Measurements from ENCODE around the gene LIMS2.
A peak's percentile ranks its signal among the peaks of the same experiment; 100 is the strongest.

LIMS2 gene

GRCh38 chr2:127685410-127686080, 10.2 kb upstream of the LIMS2 start:
- Histone ChIP-seq H3K9ac (ENCODE audit: low read length in 5 of 5) (no peak overlapping the region), H3K27ac (ENCODE audit: low read depth, low read length) (no peak overlapping the region), H3K36me3 (ENCODE audit: control insufficient read depth in 5 of 5, insufficient read depth in 5 of 5, low read length in 5 of 5) (no peaks in the 10 kb centered on the region), H3K27me3 (ENCODE audit: control insufficient read depth in 5 of 5, insufficient read depth in 4 of 5, low read length in 5 of 5) (no peaks in the 10 kb centered on the region), H3K9me3 (ENCODE audit: control insufficient read depth in 5 of 5, low read length in 5 of 5) (peaks cover 0 to 8% (median under 1%) of the 10 kb centered on the region in 5 donors), H3K4me1 (ENCODE audit: control insufficient read depth in 5 of 5, insufficient read depth in 5 of 5, low read length in 5 of 5) (peaks cover 0 to 34% (median 23%) of the 10 kb centered on the region in 5 donors), H3K4me3 (ENCODE audit: low read depth in 1 of 5, low read length in 5 of 5) (no peak overlapping the region)

- H3K27me3 ChIP-seq (ENCODE audit: control insufficient read depth in 5 of 5, insufficient read depth in 4 of 5, low read length in 5 of 5): no peaks in the 10 kb centered on the region
- no peak overlapping the region for H3K4me3 ChIP-seq (ENCODE audit: low read depth in 1 of 5, low read length in 5 of 5)
- H3K4me1 ChIP-seq (ENCODE audit: control insufficient read depth in 5 of 5, insufficient read depth in 5 of 5, low read length in 5 of 5): peaks cover 0 to 51% (median 25%) of the 10 kb centered on the region in 5 donors
- H3K27ac ChIP-seq (ENCODE audit: low read depth, low read length): no peak overlapping the region
- no peak overlapping the region for H3K9ac ChIP-seq (ENCODE audit: low read length in 5 of 5)
- no peaks in the 10 kb centered on the region for H3K36me3 ChIP-seq (ENCODE audit: control insufficient read depth in 5 of 5, insufficient read depth in 5 of 5, low read length in 5 of 5)
- H3K9me3 ChIP-seq (ENCODE audit: control insufficient read depth in 5 of 5, low read length in 5 of 5): peaks cover 0 to 4% (median 0%) of the 10 kb centered on the region in 5 donors
Measured at GRCh38 chr2:127683757-127684156, 8.4 kb upstream of the LIMS2 start.

- Histone ChIP-seq H3K9me3 (ENCODE audit: control insufficient read depth in 5 of 5, low read length in 5 of 5) (no peaks in the 10 kb centered on the region), H3K27me3 (ENCODE audit: control insufficient read depth in 5 of 5, insufficient read depth in 4 of 5, low read length in 5 of 5) (no peaks in the 10 kb centered on the region), H3K27ac (ENCODE audit: low read depth, low read length) (no peak overlapping the region), H3K36me3 (ENCODE audit: control insufficient read depth in 5 of 5, insufficient read depth in 5 of 5, low read length in 5 of 5) (no peaks in the 10 kb centered on the region), H3K9ac (ENCODE audit: low read length in 5 of 5) (no peak overlapping the region), H3K4me3 (ENCODE audit: low read depth in 1 of 5, low read length in 5 of 5) (no peak overlapping the region), H3K4me1 (ENCODE audit: control insufficient read depth in 5 of 5, insufficient read depth in 5 of 5, low read length in 5 of 5) (peaks cover 0 to 58% (median 25%) of the 10 kb centered on the region in 5 donors)
Measured at GRCh38 chr2:127683056-127683455, 7.7 kb upstream of the LIMS2 start.

- H3K9ac ChIP-seq (ENCODE audit: low read length in 5 of 5): no peak overlapping the region
- H3K9me3 ChIP-seq (ENCODE audit: control insufficient read depth in 5 of 5, low read length in 5 of 5): no peaks in the 10 kb centered on the region
- H3K27ac ChIP-seq (ENCODE audit: low read depth, low read length): no peak overlapping the region
- no peak overlapping the region for H3K4me3 ChIP-seq (ENCODE audit: low read depth in 1 of 5, low read length in 5 of 5)
- H3K36me3 ChIP-seq (ENCODE audit: control insufficient read depth in 5 of 5, insufficient read depth in 5 of 5, low read length in 5 of 5): no peaks in the 10 kb centered on the region
- no peaks in the 10 kb centered on the region for H3K27me3 ChIP-seq (ENCODE audit: control insufficient read depth in 5 of 5, insufficient read depth in 4 of 5, low read length in 5 of 5)
- peaks cover 0 to 66% (median 25%) of the 10 kb centered on the region in 5 donors for H3K4me1 ChIP-seq (ENCODE audit: control insufficient read depth in 5 of 5, insufficient read depth in 5 of 5, low read length in 5 of 5)
Measured at GRCh38 chr2:127681976-127682857, 6.9 kb upstream of the LIMS2 start.

- peak overlapping the region in 4 of 5 donors; percentile 1 to 62 (median 55) for H3K4me3 ChIP-seq (ENCODE audit: low read depth in 1 of 5, low read length in 5 of 5)
Measured at GRCh38 chr2:127681288-127681804, 6.0 kb upstream of the LIMS2 start.

GRCh38 chr2:127680706-127681287, 5.5 kb upstream of the LIMS2 start:
- Histone ChIP-seq H3K27ac (ENCODE audit: low read depth, low read length) (peak overlapping the region; percentile 57), H3K27me3 (ENCODE audit: control insufficient read depth in 5 of 5, insufficient read depth in 4 of 5, low read length in 5 of 5) (no peaks in the 10 kb centered on the region), H3K36me3 (ENCODE audit: control insufficient read depth in 5 of 5, insufficient read depth in 5 of 5, low read length in 5 of 5) (no peaks in the 10 kb centered on the region), H3K9me3 (ENCODE audit: control insufficient read depth in 5 of 5, low read length in 5 of 5) (no peaks in the 10 kb centered on the region), H3K4me1 (ENCODE audit: control insufficient read depth in 5 of 5, insufficient read depth in 5 of 5, low read length in 5 of 5) (peaks cover 0 to 79% (median 33%) of the 10 kb centered on the region in 5 donors), H3K9ac (ENCODE audit: low read length in 5 of 5) (peak overlapping the region in 2 of 5 donors; percentile 27 to 34), H3K4me3 (ENCODE audit: low read depth in 1 of 5, low read length in 5 of 5) (peak overlapping the region in 4 of 5 donors; percentile 1 to 62 (median 55))

More at GRCh38 chr2:127681288-127681804, 6.0 kb upstream of the LIMS2 start:
- Histone ChIP-seq H3K36me3 (ENCODE audit: control insufficient read depth in 5 of 5, insufficient read depth in 5 of 5, low read length in 5 of 5) (no peaks in the 10 kb centered on the region), H3K27ac (ENCODE audit: low read depth, low read length) (peak overlapping the region; percentile 57), H3K9ac (ENCODE audit: low read length in 5 of 5) (peak overlapping the region in 3 of 5 donors; percentile 6 to 33 (median 27)), H3K4me1 (ENCODE audit: control insufficient read depth in 5 of 5, insufficient read depth in 5 of 5, low read length in 5 of 5) (peaks cover 0 to 74% (median 29%) of the 10 kb centered on the region in 5 donors), H3K9me3 (ENCODE audit: control insufficient read depth in 5 of 5, low read length in 5 of 5) (no peaks in the 10 kb centered on the region), H3K27me3 (ENCODE audit: control insufficient read depth in 5 of 5, insufficient read depth in 4 of 5, low read length in 5 of 5) (no peaks in the 10 kb centered on the region)

GRCh38 chr2:127679680-127680361, 4.5 kb upstream of the LIMS2 start:
- no peaks in the 10 kb centered on the region for H3K27me3 ChIP-seq (ENCODE audit: control insufficient read depth in 5 of 5, insufficient read depth in 4 of 5, low read length in 5 of 5)
- H3K4me3 ChIP-seq (ENCODE audit: low read depth in 1 of 5, low read length in 5 of 5): peak overlapping the region in 3 of 5 donors; percentile 27 to 62 (median 53)
- no peaks in the 10 kb centered on the region for H3K36me3 ChIP-seq (ENCODE audit: control insufficient read depth in 5 of 5, insufficient read depth in 5 of 5, low read length in 5 of 5)
- H3K4me1 ChIP-seq (ENCODE audit: control insufficient read depth in 5 of 5, insufficient read depth in 5 of 5, low read length in 5 of 5): peaks cover 0 to 79% (median 36%) of the 10 kb centered on the region in 5 donors
- H3K9ac ChIP-seq (ENCODE audit: low read length in 5 of 5): peak overlapping the region in 1 of 5 donors; percentile 21
- H3K27ac ChIP-seq (ENCODE audit: low read depth, low read length): no peak overlapping the region
- H3K9me3 ChIP-seq (ENCODE audit: control insufficient read depth in 5 of 5, low read length in 5 of 5): no peaks in the 10 kb centered on the region

GRCh38 chr2:127678991-127679390, 3.7 kb upstream of the LIMS2 start:
- no peaks in the 10 kb centered on the region for H3K27me3 ChIP-seq (ENCODE audit: control insufficient read depth in 5 of 5, insufficient read depth in 4 of 5, low read length in 5 of 5)
- H3K27ac ChIP-seq (ENCODE audit: low read depth, low read length): no peak overlapping the region
- no peaks in the 10 kb centered on the region for H3K9me3 ChIP-seq (ENCODE audit: control insufficient read depth in 5 of 5, low read length in 5 of 5)
- peak overlapping the region in 2 of 5 donors; percentile 27 to 53 for H3K4me3 ChIP-seq (ENCODE audit: low read depth in 1 of 5, low read length in 5 of 5)
- no peaks in the 10 kb centered on the region for H3K36me3 ChIP-seq (ENCODE audit: control insufficient read depth in 5 of 5, insufficient read depth in 5 of 5, low read length in 5 of 5)
- no peak overlapping the region for H3K9ac ChIP-seq (ENCODE audit: low read length in 5 of 5)
- peaks cover 0 to 83% (median 42%) of the 10 kb centered on the region in 5 donors for H3K4me1 ChIP-seq (ENCODE audit: control insufficient read depth in 5 of 5, insufficient read depth in 5 of 5, low read length in 5 of 5)

GRCh38 chr2:127678531-127678930, 3.2 kb upstream of the LIMS2 start:
- Histone ChIP-seq H3K9ac (ENCODE audit: low read length in 5 of 5) (no peak overlapping the region), H3K27me3 (ENCODE audit: control insufficient read depth in 5 of 5, insufficient read depth in 4 of 5, low read length in 5 of 5) (no peaks in the 10 kb centered on the region), H3K4me3 (ENCODE audit: low read depth in 1 of 5, low read length in 5 of 5) (no peak overlapping the region), H3K4me1 (ENCODE audit: control insufficient read depth in 5 of 5, insufficient read depth in 5 of 5, low read length in 5 of 5) (peaks cover 0 to 84% (median 42%) of the 10 kb centered on the region in 5 donors), H3K36me3 (ENCODE audit: control insufficient read depth in 5 of 5, insufficient read depth in 5 of 5, low read length in 5 of 5) (no peaks in the 10 kb centered on the region), H3K9me3 (ENCODE audit: control insufficient read depth in 5 of 5, low read length in 5 of 5) (no peaks in the 10 kb centered on the region), H3K27ac (ENCODE audit: low read depth, low read length) (no peak overlapping the region)
